A673 (cell line): ENCODE results near the gene LRP2.

Source experiments
- CTCF ChIP-seq: fragments of 300-800, 200-600 bp; sonication (generic); conservative IDR thresholded peaks from 2 replicates; pipeline ENCODE4 v1.5.1; 2017; ENCODE audit warnings: low read depth, mild to moderate bottlenecking, antibody characterized with exemption, low read length, moderate library complexity, mixed read lengths
- EZH2 ChIP-seq: fragments of 200-600 bp; sonication (generic); IDR thresholded peaks from 2 replicates; pipeline ENCODE4 v1.6.1; 2017; ENCODE audit warnings: borderline replicate concordance, low read depth, mild to moderate bottlenecking, mixed read lengths, antibody characterized with exemption, low read length; ENCODE audit not compliant: poor library complexity, severe bottlenecking

DNA sequence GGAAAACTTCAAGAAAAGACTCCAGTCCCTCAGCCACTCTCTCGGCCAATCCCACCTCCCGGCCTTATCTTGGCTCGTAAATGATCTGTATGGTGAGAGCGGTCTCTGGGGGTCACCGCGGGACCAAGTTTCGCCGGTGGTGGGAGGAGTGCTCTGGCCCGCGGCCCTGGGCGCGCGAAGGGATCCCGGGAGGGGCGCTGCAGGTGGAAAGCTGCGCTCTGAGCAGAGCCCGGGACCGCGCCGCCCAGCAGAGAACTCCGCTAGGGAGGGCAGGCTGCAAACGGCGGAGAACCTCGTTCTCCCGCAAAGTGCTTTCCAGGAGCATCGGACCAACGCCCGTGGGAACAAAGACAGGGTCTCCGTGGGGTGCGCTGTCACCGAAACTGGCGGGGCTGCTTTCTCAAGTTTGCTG, 622 bp downstream of the LRP2 start:
- peak; percentile 77 for TF ChIP-seq EZH2
- no peak for TF ChIP-seq CTCF
